SIG-M5 treated with dmso at 0.1 percent for 504 hours (cell line): ENCODE data around the gene KCNJ1.

Experiments
- DNase-seq: peaks from one replicate; lab custom pipeline; 2025; ENCODE audit not compliant: unreplicated experiment; lab: John Stamatoyannopoulos, UW

KCNJ1 gene

GRCh38 chr11:128824191-128825049 lies 42.7 kb downstream of the KCNJ1 start:
- DNase-seq = no peak

DNA sequence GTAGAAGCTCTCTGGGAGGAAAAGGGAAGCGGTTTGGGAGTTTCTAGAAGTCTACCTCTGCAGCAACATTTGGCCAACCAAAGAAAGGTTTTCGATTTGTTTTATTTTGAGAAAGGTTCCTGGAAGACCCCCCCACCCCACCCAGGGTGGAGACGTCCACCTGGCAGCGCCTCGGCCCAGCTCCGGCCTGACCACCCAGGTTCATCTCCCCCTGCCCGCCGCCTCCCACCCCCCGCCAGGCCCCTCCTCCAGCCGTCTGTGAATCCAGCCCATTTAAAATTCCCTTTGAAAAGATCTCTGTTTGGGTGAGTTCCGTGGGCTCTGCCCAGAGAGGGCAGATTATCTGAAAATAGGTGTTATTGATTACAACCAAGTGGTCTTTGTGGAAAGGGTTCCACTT lies 43.3 kb downstream of the KCNJ1 start:
- no peak for DNase-seq

- DNase-seq = no peak
These were observed 45.0 kb downstream of the KCNJ1 start for GRCh38 chr11:128822130-128822529.

DNA sequence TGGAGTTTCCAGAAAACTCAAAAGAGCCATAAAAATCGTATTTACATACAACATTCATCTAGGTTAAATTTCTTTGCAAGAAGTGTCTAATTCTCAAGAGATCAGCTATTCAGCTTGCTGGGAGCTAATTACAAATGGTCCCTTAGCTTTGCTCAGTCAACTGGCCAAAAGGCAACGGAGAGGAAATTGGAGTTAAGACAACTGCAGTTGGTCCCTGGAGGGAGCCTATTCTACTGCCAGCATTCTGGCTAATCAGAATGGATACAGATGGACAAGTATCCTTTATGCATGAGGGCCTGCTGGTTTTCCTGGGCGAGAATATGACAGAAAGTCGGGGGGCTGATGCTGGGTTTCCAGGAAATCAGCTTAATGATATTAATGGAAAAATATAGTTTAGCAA lies 45.5 kb downstream of the KCNJ1 start:
- no peak for DNase-seq

GRCh38 chr11:128819198-128819597 lies 47.9 kb downstream of the KCNJ1 start:
- DNase-seq = no peak

- peak; percentile 8 for DNase-seq
These were observed 52.0 kb downstream of the KCNJ1 start for GRCh38 chr11:128814856-128815705.

GRCh38 chr11:128813729-128814128 lies 53.4 kb downstream of the KCNJ1 start:
- no peak for DNase-seq

GRCh38 chr11:128810784-128811514 lies 56.1 kb downstream of the KCNJ1 start:
- no peak for DNase-seq

GRCh38 chr11:128809128-128809527 lies 58.0 kb downstream of the KCNJ1 start:
- DNase-seq = no peak

DNA sequence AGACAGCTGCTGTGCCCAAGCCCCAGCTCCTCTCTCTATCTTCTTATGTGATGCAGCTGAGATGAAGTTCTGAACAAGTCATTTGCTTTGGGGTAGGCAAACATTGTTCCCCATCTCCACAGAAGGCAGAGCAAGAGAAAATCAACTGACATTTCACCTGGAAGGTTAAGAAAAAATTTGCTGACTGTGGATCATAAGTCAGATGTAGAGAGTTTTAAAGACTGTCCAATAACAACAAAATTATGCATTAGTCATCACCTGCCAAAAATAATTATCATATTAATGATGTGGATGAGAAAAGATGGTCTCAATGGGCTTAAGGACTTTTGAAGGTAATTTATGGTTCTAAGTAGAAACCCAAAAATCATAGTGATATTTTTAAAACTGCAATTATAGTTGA lies 59.2 kb downstream of the KCNJ1 start:
- DNase-seq = no peak

DNA sequence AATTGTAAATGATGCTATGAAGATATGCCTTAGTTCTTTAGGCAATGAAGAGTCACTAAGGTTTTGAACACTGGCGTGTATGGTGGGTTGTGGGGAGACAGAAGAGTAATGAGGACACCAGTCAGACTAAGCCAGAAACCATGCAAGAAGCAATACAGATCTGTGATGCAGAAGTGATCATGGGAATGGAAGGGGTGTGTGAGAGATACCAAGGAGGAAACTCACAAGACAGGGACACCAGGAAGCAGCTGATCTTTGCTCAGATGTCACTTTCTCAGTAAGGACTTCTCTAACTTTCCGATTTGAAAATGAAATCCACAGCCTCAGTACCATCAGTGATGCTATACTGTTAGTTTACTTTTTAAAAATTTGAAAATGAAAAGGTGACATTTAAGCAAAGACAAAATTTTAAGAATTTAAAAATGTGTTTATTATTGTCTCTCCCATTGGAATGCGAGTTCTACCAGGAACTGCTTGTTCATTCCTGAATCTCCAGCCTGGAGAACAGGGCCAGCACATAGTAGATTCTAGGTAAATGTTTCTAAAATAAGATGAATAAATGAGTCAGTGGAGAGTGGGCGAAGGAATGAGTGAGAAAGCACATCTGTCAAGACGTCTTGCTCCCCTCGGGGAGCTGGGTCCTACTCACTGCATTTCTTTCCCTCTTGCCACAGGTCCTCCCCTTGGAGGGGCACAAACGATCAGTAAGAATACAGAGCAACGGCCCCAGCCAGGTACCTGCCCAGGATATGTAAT lies 60.4 kb downstream of the KCNJ1 start:
- no peak for DNase-seq

- no peak for DNase-seq
These were observed 62.6 kb downstream of the KCNJ1 start for GRCh38 chr11:128804481-128804880.

DNA sequence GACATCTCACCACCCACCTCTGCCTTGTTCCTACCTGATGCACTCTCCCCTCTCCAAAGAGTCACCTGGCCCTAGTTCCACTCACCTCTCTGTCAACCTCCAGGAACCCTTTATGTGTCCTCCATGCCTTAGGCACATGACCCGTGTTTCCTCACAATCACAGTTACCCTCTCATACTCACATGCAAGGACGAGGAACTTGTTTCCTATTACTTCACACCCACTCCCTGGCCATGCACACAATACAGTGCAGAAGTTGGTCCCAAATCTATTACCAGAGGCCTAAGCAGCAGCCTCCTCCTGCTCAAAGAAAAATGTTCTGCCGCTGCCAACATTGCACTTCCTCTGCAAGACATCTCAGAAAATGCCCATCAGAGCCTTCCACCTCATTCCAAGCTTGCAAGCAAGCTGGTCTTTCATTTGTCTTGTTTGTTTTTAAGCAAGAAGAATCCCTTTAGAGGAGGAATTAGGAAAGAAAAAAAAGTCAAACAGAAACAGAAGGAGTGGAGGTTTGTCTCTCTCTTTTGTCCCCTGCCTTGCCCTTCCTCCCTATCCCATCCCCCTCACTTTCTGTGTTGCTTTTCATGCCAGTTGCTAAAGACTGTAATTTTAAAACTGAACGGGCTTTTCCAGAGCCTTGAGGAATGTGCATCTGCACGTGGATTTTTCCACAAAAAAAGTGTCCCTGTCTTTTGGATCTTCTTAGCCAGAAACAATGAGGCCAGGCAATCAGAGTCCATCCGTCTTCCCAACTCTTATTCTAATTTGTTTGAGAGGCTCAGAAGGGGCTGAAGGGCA lies 63.4 kb downstream of the KCNJ1 start:
- no peak for DNase-seq

DNA sequence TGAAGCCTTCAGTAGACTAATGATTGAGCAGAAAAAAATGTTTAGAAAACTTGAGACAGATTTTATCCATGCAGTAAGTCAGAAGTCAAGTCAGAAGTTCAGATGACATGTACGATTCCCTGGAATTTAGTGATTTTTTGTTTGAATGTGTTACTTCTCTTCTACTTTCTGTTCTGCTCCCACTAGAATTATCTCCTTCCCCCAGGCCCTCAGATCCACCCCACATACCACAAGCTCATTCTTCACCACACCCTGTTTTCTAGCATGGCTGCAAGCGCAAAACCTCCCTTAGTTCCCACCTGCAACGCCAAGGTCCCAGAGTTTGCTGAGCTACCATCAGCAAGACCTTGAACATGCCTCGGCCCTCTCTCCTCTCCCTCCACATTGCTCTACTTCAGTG lies 64.1 kb downstream of the KCNJ1 start:
- no peak for DNase-seq

DNA sequence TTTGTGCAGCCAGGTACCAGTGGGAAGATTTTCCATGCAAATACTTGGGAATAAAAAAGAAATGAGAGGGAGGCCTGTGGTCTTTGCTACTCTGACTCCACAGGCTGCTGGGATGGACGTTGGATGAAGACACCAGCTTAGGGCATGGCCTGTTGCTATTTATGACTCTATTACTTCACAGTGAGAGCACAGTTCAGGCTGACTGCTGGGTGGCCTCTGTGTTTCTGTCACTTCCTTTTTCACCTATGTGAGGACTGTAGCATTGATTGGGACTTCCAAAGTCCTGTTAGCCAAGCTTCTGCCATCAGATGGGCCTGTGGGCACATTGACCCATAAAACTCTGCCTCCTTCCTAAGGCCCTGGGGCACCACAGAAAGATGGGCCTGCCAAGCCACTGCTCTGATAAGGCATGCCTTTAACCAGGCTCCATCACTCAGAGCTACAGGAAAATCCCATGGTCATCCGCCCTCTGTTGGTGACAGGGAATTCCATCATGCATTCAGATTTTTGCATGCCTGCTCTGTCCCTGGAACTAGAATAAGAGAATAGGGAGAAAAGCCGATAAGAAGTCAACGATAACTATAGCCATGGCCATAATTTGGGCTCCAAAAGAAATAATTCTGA lies 64.6 kb downstream of the KCNJ1 start:
- peak; percentile 41 for DNase-seq

DNA sequence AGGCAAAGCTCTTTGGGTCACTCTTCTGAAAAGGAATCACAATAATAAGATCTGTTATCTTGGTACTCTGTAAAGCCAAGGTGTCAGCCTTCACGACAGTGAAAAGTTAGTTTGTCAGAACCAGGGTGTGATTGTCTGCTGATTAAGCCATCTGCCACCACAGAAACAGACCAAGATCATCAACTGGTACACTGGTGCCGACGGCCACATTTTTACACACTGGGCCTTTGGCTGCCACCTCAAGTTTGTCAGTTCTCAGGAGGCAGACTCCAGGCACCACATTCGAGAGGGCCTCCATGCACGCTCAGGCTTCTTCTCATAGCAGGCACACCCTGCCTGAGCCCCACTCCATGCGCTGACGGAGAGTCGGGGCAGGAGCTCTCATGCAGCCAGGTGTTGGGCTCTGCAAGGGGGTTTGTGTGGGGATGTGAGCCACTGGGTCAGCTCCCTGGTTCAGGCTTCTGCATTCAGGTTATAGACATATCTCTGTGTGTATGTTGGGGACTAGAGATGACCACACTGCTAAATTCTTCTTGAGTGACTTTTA lies 66.2 kb downstream of the KCNJ1 start:
- no peak for DNase-seq

DNA sequence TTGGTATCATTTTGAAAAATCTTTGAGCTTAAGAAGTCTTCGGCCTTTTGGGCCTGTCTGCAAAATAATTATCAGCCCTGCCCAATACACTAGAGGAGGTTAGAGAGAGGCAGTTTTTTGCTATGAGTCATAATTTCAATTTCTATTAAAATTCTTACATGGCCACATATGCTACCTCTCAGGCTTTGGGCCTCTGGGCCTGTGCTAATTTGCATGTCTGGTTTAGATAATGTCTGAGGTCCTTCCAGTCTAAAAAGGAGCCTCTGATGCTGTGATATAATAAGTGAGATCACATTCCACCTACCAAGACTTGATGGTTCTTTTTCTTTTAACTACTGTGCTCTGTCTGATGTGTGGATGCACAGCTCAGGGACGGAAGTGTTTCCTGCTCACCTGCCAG lies 70.8 kb downstream of the KCNJ1 start:
- no peak for DNase-seq

GRCh38 chr11:128790196-128790595 lies 76.9 kb downstream of the KCNJ1 start:
- DNase-seq = no peak

DNA sequence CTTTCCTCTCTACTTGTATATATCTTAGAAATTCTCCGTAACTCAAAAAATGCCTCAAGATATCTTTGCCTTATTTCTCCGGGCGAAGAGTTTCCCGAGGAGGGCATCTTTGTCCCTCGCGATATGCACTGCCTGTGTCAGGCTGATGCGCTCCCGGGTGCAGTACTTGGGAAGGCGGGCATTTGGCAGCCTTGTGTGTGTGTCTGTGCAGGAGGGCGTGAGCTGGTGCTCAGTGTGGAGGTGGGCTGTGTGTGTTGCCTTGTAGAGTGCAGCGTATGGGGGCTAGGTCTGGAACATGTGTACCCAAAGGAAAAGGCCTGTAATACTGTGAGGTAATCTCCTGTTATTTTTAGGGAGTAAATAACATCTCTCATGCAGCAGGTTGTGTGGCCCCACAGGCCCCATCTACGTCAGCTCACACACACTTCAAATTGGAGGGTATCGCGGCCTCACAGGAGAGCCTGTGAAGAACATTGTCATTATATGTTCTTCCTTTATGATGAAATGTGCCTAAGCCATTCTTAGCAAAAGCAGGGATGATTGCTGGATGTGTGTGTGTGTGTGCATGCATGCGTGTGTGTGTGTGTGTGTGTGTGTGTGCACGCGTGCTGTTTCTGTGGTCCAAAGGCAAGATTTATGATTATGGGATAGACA lies 77.5 kb downstream of the KCNJ1 start:
- DNase-seq = no peak
